Airway epithelial cell (primary cell): ENCODE measurements around the gene TMEM63A. TPM values are rescaled to one million over a fixed set of nuclear protein-coding genes. Genes with fewer than 3 reads are reported as not detected.

Experiments used
- total RNA-seq: library from RNA; depleted of rRNA; stranded (reverse); fragments of >200 nt; gene quantifications from 2 replicates; pipeline ENCODE4 v1.2.3, GENCODE V29; 2015

The TMEM63A gene
- 6.5 and 8.7 TPM in 2 replicates for total RNA-seq

GRCh38 chr1:225881959-225882693, at the start of gene TMEM63A:
TMEM63A (minus strand) TSS chr1:225882380; CDS start chr1:225877580, 4,800 bp downstream.

GRCh38 chr1:225923692-225924555, 41.7 kb upstream of the TMEM63A start, which contains the start of gene PYCR2:
PYCR2 (minus strand) TSS chr1:225924250; CDS start chr1:225924110, 140 bp downstream.

GRCh38 chr1:225888898-225889601, 6.9 kb upstream of the TMEM63A start, which contains the start of gene LEFTY1:
LEFTY1 (minus strand) TSS chr1:225889146; CDS start chr1:225889066, 80 bp downstream.

GRCh38 chr1:225809842-225810578, 72.2 kb downstream of the TMEM63A start, which contains the start of gene EPHX1:
EPHX1 (plus strand) TSS chr1:225810124; CDS start chr1:225828730, 18,606 bp downstream.

Other genes starting within 250 kb of the TMEM63A start
- gene ENAH, start 229.3 kb downstream of the TMEM63A start, total RNA-seq, result 62.5 and 67.4 TPM in 2 replicates
- gene SRP9, start 104.6 kb downstream of the TMEM63A start, total RNA-seq, result 233 and 250 TPM in 2 replicates
- 23.7 and 25.0 TPM in 2 replicates for gene EPHX1, start 72.3 kb downstream of the TMEM63A start, total RNA-seq
- not detected in 2 replicates for gene LEFTY1, start 6.8 kb upstream of the TMEM63A start, total RNA-seq
- gene PYCR2, start 41.9 kb upstream of the TMEM63A start, total RNA-seq, result 55.5 and 63.7 TPM in 2 replicates
- gene LEFTY2, start 58.8 kb upstream of the TMEM63A start, total RNA-seq, result not detected in 2 replicates
- gene SDE2, start 117.0 kb upstream of the TMEM63A start, total RNA-seq, result 13.0 and 18.5 TPM in 2 replicates
- 327 and 495 TPM in 2 replicates for gene H3-3A, start 180.3 kb upstream of the TMEM63A start, total RNA-seq